Stimulated activated CD4-positive, alpha-beta T cell treated with anti-CD3 and anti-CD28 coated beads, Interleukin-15, amount 100 ng/mL, for 48 hours (primary cell): Measurements from ENCODE around the gene MRPS23.

Experiments
- DNase-seq, 2 donors: peaks; one replicate each; pipeline ENCODE4 v3.0.0-alpha.2; 2020; ENCODE audit warnings: low read depth in 2 of 2

The MRPS23 gene

DNA sequence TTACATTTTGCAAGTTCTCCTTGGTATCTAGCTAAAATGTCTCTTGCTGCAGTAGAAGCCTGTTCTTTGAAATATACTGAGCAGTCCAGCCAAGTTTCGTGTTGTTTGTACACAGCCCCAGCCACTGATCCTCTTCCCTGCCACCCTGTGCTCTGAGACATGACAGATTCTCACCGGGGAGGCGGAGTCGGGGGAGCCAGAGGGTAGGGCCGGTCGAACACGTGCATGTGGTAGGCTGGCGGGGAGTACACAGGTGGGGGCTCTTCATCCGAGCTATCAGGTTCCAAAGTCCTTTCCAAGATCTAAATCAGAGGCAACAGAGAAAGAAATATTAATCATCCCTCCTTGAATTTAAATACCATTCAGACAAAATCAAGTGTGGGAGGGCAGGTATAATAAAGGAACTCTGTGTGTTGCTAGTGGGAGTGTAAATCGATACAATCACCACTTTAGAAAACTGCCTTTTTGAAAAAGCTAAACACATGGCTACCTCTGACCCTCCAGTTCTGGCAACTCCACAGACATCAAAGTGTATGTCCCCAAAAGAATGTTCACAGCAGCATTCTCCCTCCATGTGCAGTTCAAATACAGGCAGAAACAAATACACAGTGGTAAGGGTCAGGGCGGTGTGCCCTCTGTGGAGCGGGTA is 29.7 kb upstream of the MRPS23 start:
- DNase-seq, result peak in 1 of 2 donors; percentile 13

DNA sequence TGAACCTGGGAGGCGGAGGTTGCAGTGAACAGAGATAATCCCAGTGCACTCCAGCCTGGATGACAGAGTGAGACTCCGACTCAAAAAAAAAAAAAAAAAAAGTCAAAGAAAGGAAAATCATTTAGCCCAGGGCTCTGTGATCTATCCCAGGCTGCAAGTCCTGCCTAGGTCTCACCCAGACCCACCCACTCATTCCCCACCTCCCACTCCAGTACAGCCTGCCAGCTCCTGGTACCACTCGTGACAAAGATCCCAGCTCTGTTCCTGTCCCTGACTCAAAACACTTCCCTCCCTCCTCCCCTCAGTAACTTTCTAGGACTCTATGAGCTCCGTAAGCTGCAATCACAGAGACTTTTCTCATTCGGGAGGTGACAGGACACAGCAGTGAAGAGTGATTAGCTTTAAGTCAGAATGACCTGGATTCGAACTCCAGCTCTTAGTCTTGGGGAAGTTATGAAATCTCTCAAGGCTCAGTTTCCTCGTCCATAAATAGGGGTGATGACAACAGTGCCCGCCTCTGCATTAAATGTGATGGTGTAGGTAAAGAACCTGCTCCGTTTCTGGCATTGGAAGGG is 28.0 kb upstream of the MRPS23 start:
- DNase-seq, result no peak

DNA sequence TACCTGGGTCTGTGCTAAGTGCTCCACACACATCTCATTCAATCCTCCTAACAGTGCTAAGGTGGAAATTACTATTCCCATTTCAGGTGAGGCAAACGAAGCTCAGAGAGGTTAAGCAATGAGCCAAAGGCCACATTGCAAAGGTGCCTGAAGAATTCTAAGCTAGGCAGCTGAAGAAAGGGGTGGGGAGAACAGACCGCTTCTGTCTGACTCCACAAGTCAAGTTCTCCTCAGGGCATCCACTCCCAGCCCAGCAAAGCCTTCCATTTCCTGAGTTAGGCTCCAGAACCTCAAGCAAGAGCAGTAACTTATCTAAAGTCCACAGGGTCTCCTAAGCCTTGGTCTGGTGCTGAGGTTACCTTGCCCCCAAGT is 27.0 kb upstream of the MRPS23 start:
- no peak for DNase-seq

GRCh38 chr17:57876023-57876865 is 26.4 kb upstream of the MRPS23 start:
- DNase-seq, result no peak

- no peak for DNase-seq
Measured at GRCh38 chr17:57875290-57876022, 25.6 kb upstream of the MRPS23 start.

- DNase-seq, result no peak
Measured at GRCh38 chr17:57874434-57875289, 24.8 kb upstream of the MRPS23 start.

- DNase-seq, result no peak
Measured at GRCh38 chr17:57874058-57874419, 24.2 kb upstream of the MRPS23 start.

DNA sequence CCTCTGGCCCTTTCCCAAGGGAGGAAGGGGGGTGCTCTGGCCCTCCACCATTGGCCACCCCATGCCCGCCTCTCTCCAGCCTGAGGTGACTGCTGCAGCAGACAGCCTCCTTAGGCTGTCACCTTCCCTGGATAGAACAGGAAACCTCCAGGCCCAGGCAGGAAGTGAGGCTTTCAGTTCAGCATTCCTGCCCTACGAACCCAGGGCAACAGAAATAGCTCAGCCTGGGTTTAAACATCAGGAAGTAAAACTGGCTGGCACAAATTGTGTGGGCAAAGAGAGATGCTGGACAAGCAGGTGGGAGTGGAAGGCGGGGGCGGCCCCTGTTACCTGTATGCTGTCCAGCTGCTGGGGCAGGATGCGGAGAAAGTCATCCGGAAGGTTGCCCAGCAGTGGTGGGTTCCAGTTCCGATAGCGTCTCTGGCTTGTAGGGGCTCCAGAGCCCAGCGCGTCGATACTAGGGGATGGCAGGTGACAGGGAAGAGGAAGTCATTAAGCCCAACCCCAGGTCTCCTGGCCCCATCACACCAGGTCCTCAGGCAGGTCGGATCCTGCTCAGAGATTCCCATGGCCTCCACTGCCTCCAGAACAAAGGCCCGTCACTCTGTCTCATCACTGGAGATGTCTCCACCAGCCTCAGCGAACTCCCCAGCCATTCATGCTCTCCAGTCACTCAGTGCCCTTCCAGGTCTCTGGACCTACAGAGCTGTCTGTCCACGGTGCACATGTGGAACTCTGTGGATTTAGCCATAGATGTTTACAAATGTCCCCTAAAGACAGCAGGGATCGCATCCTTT is 23.6 kb upstream of the MRPS23 start:
- DNase-seq, result no peak

DNA sequence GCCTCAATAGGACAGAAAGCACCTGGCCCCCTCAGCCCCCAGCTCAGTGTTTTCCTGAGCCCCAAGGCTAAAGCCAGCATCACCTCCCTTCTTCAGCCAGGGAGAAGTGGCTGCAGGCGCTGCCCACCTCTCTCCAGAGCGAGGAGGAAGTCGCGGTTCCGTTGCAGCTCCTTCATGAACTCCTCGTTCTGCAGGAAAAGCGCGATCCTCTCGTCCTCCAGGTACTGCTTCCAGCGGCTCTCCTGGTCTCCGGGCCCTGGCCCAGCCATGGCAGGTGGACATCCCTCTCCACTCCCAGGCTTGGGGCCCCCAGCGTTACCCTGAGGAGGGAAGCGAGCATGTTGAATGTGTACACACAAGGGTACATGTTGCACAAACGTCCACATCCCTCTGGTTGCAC is 22.7 kb upstream of the MRPS23 start:
- DNase-seq, result no peak

DNA sequence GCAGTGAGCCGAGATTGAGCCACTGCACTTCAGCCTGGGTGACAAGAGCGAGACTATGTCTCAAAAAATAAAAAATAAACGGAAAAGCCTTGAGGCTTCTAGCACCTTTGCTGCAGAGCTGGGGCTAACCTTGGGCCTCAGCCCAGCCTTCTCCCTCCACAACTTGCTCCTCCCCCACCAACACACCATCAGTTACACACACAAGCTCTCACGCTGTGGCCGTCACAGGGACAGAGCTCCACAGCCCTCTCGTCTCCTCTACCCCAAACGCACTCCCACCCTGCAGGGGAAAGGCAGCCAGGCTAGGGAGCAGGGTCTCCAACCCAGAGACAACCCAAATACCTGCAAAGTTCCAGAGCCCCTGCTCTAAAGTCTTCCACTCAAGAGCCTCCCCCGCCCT is 22.0 kb upstream of the MRPS23 start:
- DNase-seq, result no peak

GRCh38 chr17:57871155-57871554 is 21.3 kb upstream of the MRPS23 start:
- DNase-seq, result no peak

GRCh38 chr17:57870283-57870635 is 20.4 kb upstream of the MRPS23 start:
- no peak for DNase-seq

- no peak for DNase-seq
Measured at GRCh38 chr17:57869617-57870282, 19.9 kb upstream of the MRPS23 start.

- DNase-seq, result no peak
Measured at GRCh38 chr17:57868910-57869616, 19.2 kb upstream of the MRPS23 start.

DNA sequence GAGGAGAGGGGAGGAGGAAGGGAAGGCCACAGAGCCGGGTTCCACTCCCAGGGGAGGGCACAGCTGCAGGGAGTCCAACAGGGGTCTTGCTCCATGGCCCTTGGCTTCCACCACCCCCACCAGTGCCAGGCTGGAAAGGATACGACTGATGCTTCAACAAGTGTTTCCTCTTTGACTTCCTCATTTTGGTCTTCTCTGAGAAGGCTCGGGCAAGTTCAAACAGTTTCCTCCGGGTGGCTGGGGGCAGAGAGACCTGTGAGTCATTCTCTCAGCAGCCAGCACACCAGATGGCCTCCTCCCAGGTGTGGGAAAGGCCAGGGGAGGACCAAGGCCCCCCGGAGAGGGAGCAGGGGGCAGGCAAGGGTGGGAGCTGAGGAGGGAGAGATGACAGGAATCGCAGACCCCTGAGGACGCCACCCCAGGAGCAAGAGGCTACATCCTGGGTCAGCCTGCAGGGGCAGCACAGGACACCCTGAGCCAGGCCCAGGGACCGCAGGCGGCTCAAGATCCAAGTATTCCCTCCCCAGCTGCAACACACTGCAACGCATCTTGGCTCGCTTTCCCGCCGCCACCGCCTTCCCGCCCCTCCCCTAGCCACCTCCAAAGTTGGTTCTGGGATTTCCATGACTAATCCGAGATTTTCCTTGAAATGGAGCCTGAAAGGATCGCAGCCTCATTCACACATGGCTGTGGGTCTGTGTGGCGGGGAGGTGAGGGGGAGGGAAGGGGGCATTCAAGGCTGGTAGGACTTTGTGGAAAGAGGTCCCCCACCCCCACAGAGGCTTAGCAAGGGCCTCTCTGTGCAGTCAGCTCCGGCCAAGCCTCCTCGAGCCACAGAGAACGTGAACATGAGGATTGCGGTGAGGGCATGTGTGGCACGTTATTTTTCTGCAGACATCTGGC is 18.4 kb upstream of the MRPS23 start:
- DNase-seq, result no peak

GRCh38 chr17:57867126-57867525 is 17.3 kb upstream of the MRPS23 start:
- no peak for DNase-seq

DNA sequence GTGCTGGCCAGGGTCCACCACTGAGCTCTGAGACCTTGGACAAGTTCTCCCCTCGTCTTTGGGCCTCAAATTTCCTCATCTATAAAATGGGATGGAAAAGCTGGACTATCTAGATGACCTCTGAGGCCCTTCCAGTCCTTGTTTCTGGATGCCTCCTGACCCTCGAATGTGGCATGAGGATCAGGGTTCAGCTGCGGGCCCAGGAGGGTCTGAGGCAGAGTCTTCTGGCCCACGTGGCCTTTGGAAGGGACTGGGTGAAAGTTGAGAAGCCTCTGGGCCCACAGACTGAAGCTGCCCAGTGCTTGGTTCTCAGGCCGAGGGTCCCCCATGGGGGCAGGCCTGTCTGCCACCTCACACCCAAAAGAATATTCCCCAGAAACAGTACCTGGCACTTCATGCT is 16.9 kb upstream of the MRPS23 start:
- no peak for DNase-seq

GRCh38 chr17:57866319-57866718 is 16.5 kb upstream of the MRPS23 start:
- no peak for DNase-seq

DNA sequence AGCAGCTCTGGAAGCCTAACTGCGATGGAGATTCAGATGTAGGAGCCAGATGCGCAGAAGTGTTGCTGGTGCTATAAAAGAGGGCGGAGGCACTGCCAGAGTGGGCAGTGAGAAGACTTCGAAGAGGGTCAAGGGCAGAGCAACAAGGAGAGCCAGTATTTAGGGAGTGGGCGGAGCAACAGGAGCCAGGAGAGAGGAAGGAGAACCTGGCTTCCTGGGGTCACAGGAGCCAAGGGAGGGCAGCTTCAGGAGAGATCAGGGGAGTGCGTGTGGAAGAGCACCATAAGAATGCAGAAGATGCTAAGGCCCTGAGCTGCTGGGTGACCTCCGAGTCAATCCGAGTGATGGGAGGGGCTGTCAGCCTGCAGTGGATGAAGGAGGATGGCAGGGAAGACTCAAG is 14.4 kb upstream of the MRPS23 start:
- no peak for DNase-seq
